Limb (tissue), 2 donors: ENCODE data around the gene IGFBP2.

Source experiments
- DNase-seq, 2 donors: peaks; one replicate each; pipeline ENCODE4 v3.0.0-alpha.2; 2016; ENCODE audit errors: extremely low spot score in 2 of 2

The IGFBP2 gene

GRCh38 chr2:216681683-216682082 lies 48.5 kb downstream of the IGFBP2 start:
- no peak for DNase-seq

- peak in 1 of 2 donors; percentile 29 for DNase-seq
Observed at GRCh38 chr2:216683846-216684245, 50.6 kb downstream of the IGFBP2 start.

GRCh38 chr2:216685327-216685875 lies 52.2 kb downstream of the IGFBP2 start:
- DNase-seq = no peak

- DNase-seq = no peak
Observed at GRCh38 chr2:216687111-216687510, 53.9 kb downstream of the IGFBP2 start.

GRCh38 chr2:216687646-216688045 lies 54.4 kb downstream of the IGFBP2 start:
- DNase-seq = peak in 1 of 2 donors; percentile 41

- DNase-seq = peak in 1 of 2 donors; percentile 29
Observed at GRCh38 chr2:216688731-216689340, 55.6 kb downstream of the IGFBP2 start.

DNA sequence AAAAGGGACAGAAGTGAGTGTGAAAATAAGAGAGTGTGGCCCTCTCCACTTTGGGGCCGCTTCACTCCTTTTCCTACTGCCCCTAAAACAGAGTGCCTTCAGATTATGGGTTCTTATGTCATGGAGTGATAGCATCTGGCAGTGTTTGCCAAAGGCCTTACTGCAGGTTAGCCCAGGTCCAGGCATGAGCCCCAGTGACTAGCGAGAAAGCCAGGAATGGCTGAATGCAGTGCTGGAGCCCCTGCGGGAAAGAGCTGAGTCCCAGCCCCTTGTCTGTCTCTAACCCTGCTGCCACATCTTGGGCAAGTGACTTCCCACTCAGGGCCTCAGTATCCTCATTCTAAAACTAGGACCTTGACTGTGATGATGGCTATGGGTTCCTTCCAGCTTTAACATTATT lies 56.2 kb downstream of the IGFBP2 start:
- DNase-seq = no peak

- DNase-seq = peak in 1 of 2 donors; percentile 50
Observed at GRCh38 chr2:216690456-216690852, 57.2 kb downstream of the IGFBP2 start.

DNA sequence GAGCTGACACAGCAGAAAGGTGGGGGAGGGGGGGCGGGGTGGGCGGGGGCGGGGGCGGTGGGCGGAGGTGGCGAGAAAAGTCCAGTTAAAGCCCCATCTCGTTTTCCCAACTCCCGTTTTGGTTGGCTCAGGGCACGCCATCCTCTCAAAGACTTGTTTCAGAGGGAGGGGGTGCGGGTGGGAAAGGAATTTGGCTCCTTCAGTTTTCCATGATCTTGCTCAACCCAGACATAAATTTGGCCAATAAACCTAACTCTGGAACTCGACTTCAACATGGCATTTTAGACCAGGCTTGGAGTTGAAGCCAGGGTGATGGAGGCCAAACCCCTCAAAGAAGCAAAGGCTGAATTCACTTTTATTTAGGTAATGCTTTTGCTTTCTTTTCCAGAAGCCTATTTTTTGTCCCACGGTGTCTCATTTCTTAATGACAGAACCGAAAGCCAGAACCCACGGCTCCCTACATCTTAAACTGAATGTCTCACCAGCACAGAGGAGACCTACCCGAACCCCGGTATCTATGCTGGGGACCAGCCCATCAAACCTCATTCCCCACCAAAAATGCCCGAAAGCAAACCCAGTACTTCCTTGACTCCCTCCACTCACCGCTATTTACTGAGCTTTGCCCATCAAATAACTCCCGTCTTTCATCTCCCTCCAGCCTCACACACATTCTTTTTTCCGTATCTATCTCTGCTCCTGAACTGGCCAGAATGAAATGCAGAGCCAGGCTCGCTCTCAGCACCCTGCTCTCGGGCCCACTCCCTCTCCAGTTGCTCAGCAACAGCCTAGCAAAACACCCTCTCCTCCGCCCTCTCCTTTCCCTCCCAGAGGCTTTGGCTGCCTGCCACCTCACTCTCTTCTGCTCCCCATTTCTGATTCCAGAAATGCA lies 57.9 kb downstream of the IGFBP2 start:
- peak; percentile 91 to 92 for DNase-seq

DNA sequence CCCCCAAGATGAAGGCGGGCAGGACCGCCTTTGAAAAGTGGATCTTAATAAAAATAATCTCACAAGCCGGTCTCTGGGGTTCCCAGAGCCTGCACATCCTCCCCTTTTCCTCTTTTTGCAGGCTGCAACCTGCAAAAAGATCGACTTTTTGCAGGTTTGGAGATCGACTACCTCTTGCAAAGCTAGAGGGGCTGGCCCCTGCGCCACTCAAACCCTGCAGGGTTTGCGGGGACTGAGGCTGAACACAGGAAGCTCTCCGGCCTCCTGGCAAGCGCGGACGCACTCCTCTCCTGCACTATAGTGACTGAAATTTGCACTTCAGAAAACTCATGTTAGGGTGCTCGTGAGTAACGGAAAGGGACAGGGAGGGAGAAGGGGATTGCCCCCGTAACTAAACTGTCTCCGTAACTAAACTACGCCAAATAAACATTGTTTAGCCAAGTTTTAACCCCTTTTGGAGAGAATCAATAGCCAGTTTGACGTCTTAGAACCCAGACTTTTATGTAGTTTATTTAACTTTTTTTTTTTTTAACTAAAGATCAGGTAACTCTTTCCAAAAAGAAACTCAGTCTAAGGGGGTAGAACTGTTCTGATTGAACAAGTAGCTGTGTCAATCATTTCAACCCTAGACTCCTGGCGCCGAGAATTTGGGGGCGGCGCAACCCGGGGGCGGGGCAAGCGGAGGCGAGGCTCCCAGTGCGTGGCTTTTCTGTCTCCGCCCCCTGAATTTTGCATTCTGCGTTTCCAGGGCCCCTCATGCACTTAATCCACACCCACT lies 59.6 kb downstream of the IGFBP2 start:
- DNase-seq = peak; percentile 94 to 95

DNA sequence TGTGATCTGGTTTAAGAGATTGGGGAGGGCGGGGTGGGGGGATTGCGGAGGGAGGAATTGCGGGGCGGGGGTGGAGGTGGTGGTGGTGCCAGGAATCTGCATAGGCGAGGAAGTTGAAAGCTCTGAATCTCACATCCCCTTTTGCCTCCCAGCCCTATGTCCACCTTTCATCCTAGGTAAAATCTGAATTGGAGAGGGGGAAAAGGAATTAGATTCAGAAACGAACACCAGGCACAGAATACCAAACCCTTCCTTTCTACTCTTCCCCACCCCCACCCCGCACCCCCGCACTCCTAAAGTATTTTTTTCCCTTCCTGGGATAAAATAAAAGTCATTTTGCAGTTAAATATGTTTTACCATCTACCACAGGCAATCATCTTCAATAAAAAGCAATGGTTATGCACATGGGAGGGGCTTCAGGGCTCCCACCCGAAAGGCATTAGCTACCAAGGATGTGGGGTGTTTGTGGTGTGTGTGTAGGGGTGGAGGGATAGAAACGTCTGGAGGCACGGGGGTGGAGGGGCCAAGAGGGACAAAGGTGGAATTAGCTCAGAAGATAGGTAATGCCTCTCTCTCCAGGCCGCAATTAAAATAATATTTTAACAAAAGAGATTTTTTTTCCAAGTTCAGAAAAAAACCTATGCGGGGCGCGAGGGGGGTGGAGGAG lies 60.3 kb downstream of the IGFBP2 start:
- DNase-seq = peak in 1 of 2 donors; percentile 53

DNA sequence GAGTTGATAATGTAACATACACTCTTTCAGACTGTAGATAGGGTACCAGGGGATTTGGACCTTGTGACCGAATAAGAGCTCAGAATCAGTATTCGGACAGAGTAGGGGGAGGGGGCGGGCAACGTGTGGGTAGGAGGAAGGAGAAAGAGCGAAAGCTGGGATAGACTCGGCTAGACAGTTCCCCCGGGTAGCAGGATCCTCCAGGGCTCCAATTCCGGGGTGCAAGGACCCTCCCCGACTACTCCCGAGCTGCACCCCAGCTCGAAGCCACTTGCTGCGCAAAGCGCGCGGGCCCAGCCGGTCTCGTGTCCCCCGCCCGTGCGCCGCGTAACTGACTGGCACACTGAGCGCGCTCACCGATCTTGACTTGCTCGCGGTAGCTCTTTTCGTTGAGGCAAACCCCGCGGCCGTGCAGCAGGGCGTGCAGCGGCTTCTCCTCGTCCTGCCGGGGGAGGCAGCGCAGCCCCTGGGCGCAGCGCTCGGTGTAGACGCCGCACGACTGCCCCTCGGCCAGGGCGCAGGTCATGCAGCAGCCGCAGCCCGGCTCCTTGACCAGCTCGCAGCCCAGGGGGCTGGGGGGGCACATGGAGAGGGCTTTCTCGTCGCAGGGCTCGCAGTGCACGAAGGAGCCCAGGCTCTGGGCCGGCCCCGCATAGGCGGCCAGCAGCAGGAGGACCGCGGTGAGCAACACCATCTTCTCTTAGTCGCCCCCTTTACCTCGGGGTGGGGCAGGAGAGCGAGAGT lies 61.0 kb downstream of the IGFBP2 start:
- DNase-seq = peak in 1 of 2 donors; percentile 81

DNA sequence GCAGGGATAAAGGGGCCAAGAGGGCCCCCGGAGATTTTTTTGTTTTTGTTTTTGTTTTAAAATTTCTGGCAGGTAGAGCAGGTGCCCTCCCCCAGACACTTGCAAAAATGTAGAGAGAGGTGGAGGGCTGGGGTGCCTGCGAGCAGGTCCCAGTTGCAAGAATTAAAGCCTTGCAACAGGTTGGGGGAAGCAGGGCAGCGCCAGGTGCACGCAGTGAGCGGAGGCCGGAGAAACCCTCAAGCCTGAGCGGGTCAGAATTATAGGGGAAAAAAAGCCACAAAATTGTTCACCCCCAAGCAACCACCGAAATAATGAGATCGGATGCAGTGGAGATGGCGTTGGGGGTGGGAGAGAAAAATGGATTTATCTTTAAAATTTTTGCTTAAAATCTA lies 61.6 kb downstream of the IGFBP2 start:
- DNase-seq = no peak

DNA sequence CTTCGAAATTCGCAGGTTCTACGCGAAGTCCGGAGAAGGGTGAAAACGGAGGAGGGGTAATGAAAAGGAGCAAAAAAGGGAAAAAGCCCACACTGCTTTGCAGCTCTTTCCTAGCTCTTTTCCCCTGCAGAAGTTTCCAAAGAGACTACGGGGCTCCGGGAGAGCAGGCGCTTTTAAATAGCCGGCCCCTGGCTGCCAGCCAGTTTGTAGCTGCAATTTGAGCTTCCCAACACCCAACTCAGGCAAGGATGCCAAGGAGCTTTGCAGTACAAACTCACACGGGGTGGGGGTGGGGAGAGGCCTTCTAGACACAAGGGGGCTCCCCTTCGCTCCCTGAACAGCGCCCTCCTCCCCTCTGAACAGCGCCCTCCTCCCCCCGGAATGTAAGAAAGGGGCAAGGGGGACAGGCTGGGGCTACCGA lies 62.2 kb downstream of the IGFBP2 start, which contains the start of gene IGFBP5:
Gene IGFBP5 (minus strand): TSS at position 149 of the 421 bp plus-strand sequence. CDS start 774 bp downstream, outside the sequence.
- peak; percentile 96 for DNase-seq

GRCh38 chr2:216696321-216696720 lies 63.1 kb downstream of the IGFBP2 start:
- peak in 1 of 2 donors; percentile 35 for DNase-seq

DNA sequence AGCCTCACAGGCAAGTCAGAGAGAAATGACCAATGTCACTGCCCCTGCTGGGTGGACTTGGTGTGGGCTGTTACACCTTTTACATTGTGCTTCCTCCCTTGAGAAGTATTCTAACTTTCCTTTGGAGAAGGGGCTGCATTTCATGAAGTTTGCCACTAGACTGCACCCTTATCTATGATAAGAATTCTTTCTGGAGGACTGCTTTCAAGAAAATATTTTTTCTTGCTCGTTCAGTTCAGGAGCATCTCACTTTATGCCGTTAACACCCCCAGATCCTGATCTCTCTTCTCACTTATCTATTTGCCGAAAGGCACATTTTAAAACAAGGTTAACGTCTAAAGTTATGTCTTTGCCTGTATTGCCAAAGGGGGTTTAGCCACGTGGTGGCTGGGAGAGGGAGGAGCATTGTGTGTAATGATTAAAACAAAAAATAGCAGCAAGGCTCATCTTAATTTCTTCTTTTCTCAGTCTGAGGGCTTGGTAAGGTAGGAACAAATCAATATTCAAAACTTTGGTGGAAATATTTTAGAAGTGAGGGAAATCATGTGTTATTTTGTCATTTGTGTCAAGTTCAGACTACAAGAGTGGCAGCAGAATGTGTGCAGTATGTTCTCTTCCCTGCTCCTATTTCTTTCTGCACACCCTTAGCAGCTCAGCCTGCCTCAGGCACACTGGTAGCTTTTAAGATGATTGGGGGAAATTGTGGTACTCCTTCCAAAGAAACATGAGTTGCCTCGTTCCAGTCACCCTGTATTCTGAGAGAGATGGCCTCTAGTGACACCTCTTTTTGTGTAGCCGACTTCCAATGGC lies 63.7 kb downstream of the IGFBP2 start:
- DNase-seq = peak; percentile 36 to 76

GRCh38 chr2:216698293-216698692 lies 65.1 kb downstream of the IGFBP2 start:
- DNase-seq = no peak

GRCh38 chr2:216698895-216699294 lies 65.7 kb downstream of the IGFBP2 start:
- DNase-seq = peak; percentile 48 to 87

DNA sequence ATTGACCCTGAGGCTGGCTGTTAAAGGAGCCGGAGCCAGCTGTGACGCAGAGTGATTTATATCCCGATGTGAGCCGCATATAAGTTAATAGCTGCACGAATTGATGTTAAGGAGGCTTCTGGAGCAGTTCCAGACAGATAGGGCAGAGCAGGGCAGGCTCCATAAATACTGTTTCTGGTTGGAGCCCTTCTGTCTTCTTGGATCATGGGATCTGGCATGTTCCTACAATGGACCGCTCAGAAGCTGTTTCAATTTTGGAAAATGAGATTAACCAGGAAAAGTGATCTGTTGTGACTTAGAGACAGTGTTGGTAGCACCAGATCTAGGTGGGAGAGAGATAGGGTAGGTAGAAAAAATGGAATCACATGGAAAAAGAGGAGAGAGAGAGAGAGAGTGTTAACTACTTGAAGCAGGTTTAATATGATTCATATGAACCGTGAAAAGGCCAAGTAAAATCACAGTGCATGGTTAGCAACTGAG lies 66.9 kb downstream of the IGFBP2 start:
- DNase-seq = peak; percentile 59 to 72
